Large intestine (tissue), 3 donors: ENCODE measurements around the gene TMEM156. TPM values are rescaled to one million over a fixed set of nuclear protein-coding genes. Genes with fewer than 3 reads are reported as not detected.
"Not testable (repeated sequence)": the region's sequence is repeated elsewhere in the genome, so short reads cannot be mapped to it uniquely, and the experiment has no call there.

Experiments used
- DNase-seq, 2 donors: peaks; one replicate each; pipeline versions ENCODE4 v3.0.0 to v3.0.0-alpha.2; 2013
- H3K27ac ChIP-seq: one replicate; pipeline ENCODE4 v1.5.1; 2013; ENCODE audit warnings: low read length
- H3K27me3 ChIP-seq: 2 replicates; pipeline ENCODE4 v1.6.1; 2013; ENCODE audit warnings: low read length; ENCODE audit not compliant: control insufficient read depth, insufficient read depth
- H3K36me3 ChIP-seq: 2 replicates; pipeline ENCODE4 v1.6.1; 2013; ENCODE audit warnings: low read length; ENCODE audit not compliant: control insufficient read depth, insufficient read depth
- H3K4me1 ChIP-seq: one replicate; pipeline ENCODE4 v1.6.1; 2013; ENCODE audit warnings: low read length; ENCODE audit not compliant: control insufficient read depth, insufficient read depth
- H3K4me3 ChIP-seq: one replicate; pipeline ENCODE4 v1.5.1; 2013; ENCODE audit warnings: low read length
- H3K9me3 ChIP-seq: one replicate; pipeline ENCODE4 v1.6.1; 2013; ENCODE audit warnings: mild to moderate bottlenecking, low read depth, low read length, moderate library complexity; ENCODE audit not compliant: control insufficient read depth
- WGBS: methylation state at CpG from one replicate; pipeline ENCODE4 v1.1.5; 2013; ENCODE audit warnings: low lambda C conversion rate; ENCODE audit not compliant: insufficient coverage; 5-methylcytosine and 5-hydroxymethylcytosine counted together
- polyA plus RNA-seq: library from polyadenylated mRNA; unstranded; fragments of 120-200 nt; gene quantifications from one replicate; pipeline ENCODE4 v1.2.1, GENCODE V29; 2013

TMEM156 gene
- polyA plus RNA-seq, 1 donor = 1.7 TPM

GRCh38 chr4:39044364-39044955 lies 12.3 kb upstream of the TMEM156 start:
- Histone ChIP-seq H3K27ac (peak overlapping the region; percentile 68), H3K4me3 (peak overlapping the region; percentile 65), H3K9me3 (no peaks in the 10 kb centered on the region), H3K36me3 (no peaks in the 10 kb centered on the region), H3K27me3 (no peaks in the 10 kb centered on the region), H3K4me1 (peaks cover 13% of the 10 kb centered on the region)
- no CpG with 5 or more reads among the region's 54 CpGs for whole genome bisulfite sequencing
- DNase-seq = peak; percentile 71 to 79

- Histone ChIP-seq H3K27ac (peak overlapping the region; percentile 68), H3K36me3 (no peaks in the 10 kb centered on the region), H3K27me3 (no peaks in the 10 kb centered on the region), H3K4me3 (peak overlapping the region; percentile 65), H3K9me3 (no peaks in the 10 kb centered on the region), H3K4me1 (peaks cover 13% of the 10 kb centered on the region)
- 40% methylated on average over 1 of the region's 8 CpGs for WGBS
- peak in 1 of 2 donors; percentile 19 for DNase-seq
These were observed 11.7 kb upstream of the TMEM156 start for GRCh38 chr4:39043861-39044363.

- no peaks in the 10 kb centered on the region for H3K9me3 ChIP-seq
- WGBS = 46% methylated on average over 3 of the region's 10 CpGs
- H3K27me3 ChIP-seq = no peaks in the 10 kb centered on the region
- peak overlapping the region; percentile 68 for H3K27ac ChIP-seq
- peaks cover 13% of the 10 kb centered on the region for H3K4me1 ChIP-seq
- H3K4me3 ChIP-seq = peak overlapping the region; percentile 65
- peak in 1 of 2 donors; percentile 32 for DNase-seq
- H3K36me3 ChIP-seq = no peaks in the 10 kb centered on the region
These were observed 11.1 kb upstream of the TMEM156 start for GRCh38 chr4:39043058-39043860.

- 100% methylated on average over 1 of the region's 1 CpG for WGBS
- H3K36me3 ChIP-seq = no peaks in the 10 kb centered on the region
- H3K27ac ChIP-seq = peak overlapping the region; percentile 68
These were observed 10.2 kb upstream of the TMEM156 start for GRCh38 chr4:39042366-39042765.

GRCh38 chr4:39039108-39039507 lies 6.9 kb upstream of the TMEM156 start:
- Histone ChIP-seq H3K27me3 (no peaks in the 10 kb centered on the region), H3K4me3 (no peak overlapping the region), H3K4me1 (peaks cover 13% of the 10 kb centered on the region), H3K9me3 (no peaks in the 10 kb centered on the region), H3K36me3 (no peaks in the 10 kb centered on the region), H3K27ac (no peak overlapping the region)
- no CpG with 5 or more reads among the region's 3 CpGs for WGBS
- no peak for DNase-seq

More at GRCh38 chr4:39042366-39042765, 10.2 kb upstream of the TMEM156 start:
- Histone ChIP-seq H3K9me3 (no peaks in the 10 kb centered on the region), H3K27me3 (no peaks in the 10 kb centered on the region), H3K4me1 (peaks cover 13% of the 10 kb centered on the region), H3K4me3 (no peak overlapping the region)
- DNase-seq = no peak

GRCh38 chr4:39037941-39038340 lies 5.7 kb upstream of the TMEM156 start:
- DNase-seq = no peak
- Histone ChIP-seq H3K27me3 (no peaks in the 10 kb centered on the region), H3K27ac (no peak overlapping the region), H3K4me1 (peaks cover 2% of the 10 kb centered on the region), H3K4me3 (no peak overlapping the region), H3K36me3 (no peaks in the 10 kb centered on the region), H3K9me3 (no peaks in the 10 kb centered on the region)
- WGBS = 50% methylated on average over 1 of the region's 3 CpGs

GRCh38 chr4:39037491-39037825 lies 5.2 kb upstream of the TMEM156 start:
- no peak overlapping the region for H3K4me3 ChIP-seq
- H3K36me3 ChIP-seq = no peaks in the 10 kb centered on the region
- no peak overlapping the region for H3K27ac ChIP-seq
- no peak for DNase-seq
- H3K4me1 ChIP-seq = no peaks in the 10 kb centered on the region
- no peaks in the 10 kb centered on the region for H3K27me3 ChIP-seq
- no CpG with 5 or more reads among the region's 4 CpGs for WGBS
- H3K9me3 ChIP-seq = no peaks in the 10 kb centered on the region

- Histone ChIP-seq H3K4me3 (no peak overlapping the region), H3K4me1 (no peaks in the 10 kb centered on the region), H3K36me3 (no peaks in the 10 kb centered on the region), H3K9me3 (no peaks in the 10 kb centered on the region), H3K27ac (no peak overlapping the region), H3K27me3 (no peaks in the 10 kb centered on the region)
- no peak for DNase-seq
- 50% methylated on average over 1 of the region's 7 CpGs for WGBS
These were observed 4.0 kb upstream of the TMEM156 start for GRCh38 chr4:39036172-39036571.

- not testable (repeated sequence) for H3K36me3 ChIP-seq, H3K4me3 ChIP-seq, DNase-seq, H3K27ac ChIP-seq, H3K27me3 ChIP-seq, H3K9me3 ChIP-seq, H3K4me1 ChIP-seq
- no CpG with 5 or more reads among the region's 6 CpGs for whole genome bisulfite sequencing
These were observed 604 bp downstream of the TMEM156 start for GRCh38 chr4:39031590-39032020.

- no peak overlapping the region for H3K27ac ChIP-seq
- H3K36me3 ChIP-seq = no peaks in the 10 kb centered on the region
- H3K9me3 ChIP-seq = no peaks in the 10 kb centered on the region
- H3K27me3 ChIP-seq = no peaks in the 10 kb centered on the region
- 80% methylated on average over 1 of the region's 3 CpGs for WGBS
- no peak overlapping the region for H3K4me3 ChIP-seq
- DNase-seq = no peak
- H3K4me1 ChIP-seq = no peaks in the 10 kb centered on the region
These were observed 1.5 kb downstream of the TMEM156 start for GRCh38 chr4:39030725-39031124.
